Mononuclear cell (primary cell): ENCODE results near the gene MMD. TPM values are rescaled to one million over a fixed set of nuclear protein-coding genes. Genes with fewer than 3 reads are reported as not detected.
"Not testable (repeated sequence)": the region's sequence is repeated elsewhere in the genome, so short reads cannot be mapped to it uniquely, and the experiment has no call there.

ENCODE experiments used
- H3K27me3 ChIP-seq: 2 replicates; pipeline ENCODE4 v1.6.0; 2011; ENCODE audit warnings: low read length, control low read depth; ENCODE audit not compliant: insufficient read depth
- H3K4me1 ChIP-seq: 2 replicates; pipeline ENCODE4 v1.5.1; 2011; ENCODE audit warnings: mild to moderate bottlenecking, low read length, control low read depth; ENCODE audit not compliant: insufficient read depth
- H3K4me3 ChIP-seq: 2 replicates; pipeline ENCODE4 v1.5.1; 2011; ENCODE audit warnings: mild to moderate bottlenecking, low read length, moderate library complexity
- H3K9me3 ChIP-seq: 2 replicates; pipeline ENCODE4 v1.5.1; 2011; ENCODE audit warnings: low read depth, mild to moderate bottlenecking, control low read depth, low read length
- total RNA-seq: library from RNA; depleted of rRNA; stranded (reverse); fragments of >200 nt; gene quantifications from one replicate; pipeline ENCODE4 v1.2.3, GENCODE V29; 2012

Gene MMD
- total RNA-seq, 1 donor: 82.8 TPM

DNA sequence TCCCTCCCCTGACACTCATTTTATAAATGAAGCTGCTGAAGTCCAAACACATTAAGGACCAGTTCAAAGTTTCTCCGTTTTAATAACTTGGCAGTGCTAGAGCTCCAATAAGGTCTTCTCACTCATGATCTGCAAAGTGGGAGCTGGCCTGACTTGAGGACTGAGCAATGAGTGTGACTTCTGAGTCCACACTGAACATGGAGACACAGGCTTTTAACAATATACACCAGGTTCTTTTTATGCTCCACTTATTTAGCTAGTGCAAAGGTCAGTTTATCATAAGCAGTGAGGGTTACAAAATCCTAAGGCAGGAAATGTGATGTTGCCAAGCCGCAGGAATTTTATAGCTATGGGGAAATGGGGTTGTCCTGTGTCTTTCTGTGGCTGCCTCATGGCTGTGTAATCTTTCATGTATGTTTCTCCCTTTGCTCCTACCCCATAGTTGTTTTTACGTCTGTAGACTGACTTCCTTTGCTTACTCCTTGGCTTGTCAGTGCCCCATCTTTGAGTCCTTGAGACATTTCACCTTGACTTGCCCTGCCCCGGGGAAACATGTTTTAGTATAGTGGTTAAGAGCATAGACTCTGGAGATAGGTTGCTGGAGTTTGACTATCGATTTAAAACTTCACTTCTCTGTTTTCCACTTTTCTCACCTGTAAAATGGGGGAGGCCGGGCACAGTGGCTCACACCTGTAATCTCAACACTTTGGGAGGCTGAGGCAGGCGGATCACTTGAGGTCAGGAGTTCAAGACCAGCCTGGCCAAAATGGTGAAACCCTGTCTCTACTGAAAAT lies 12.2 kb upstream of the MMD start:
- Histone ChIP-seq H3K9me3 (no peaks in the 10 kb centered on the region), H3K4me3 (no peak overlapping the region), H3K27me3 (no peaks in the 10 kb centered on the region), H3K4me1 (peaks cover 15% of the 10 kb centered on the region)

DNA sequence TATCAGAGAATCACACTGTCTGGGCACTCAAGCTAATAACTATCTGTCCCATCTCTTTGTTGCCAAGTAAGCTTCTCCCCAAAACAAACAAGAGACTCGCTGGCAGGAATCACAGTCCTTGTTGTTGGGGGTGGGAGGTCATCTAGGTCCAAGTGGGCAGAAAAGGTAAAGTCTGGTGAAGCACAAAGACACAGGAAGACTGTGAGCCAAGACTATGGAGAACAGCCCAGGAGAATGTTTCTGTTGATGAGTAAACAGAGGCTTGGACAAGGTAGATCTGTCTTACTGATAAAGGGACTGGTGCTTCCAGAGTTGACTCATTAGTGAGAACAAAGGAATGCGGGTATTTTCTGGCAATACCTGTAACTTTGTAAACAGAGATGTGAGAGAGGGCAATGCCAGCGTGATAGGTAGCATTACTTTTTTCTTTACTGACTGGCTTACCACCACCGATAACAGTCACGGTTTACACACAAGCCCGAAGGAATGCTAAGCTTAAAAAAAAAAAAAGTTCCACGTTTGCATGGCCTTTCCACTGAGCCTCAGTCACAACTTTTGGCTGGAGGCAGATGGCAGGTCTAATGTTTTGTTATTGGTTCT lies 11.5 kb upstream of the MMD start:
- H3K27me3 ChIP-seq: no peaks in the 10 kb centered on the region
- H3K4me1 ChIP-seq: peaks cover 15% of the 10 kb centered on the region
- no peak overlapping the region for H3K4me3 ChIP-seq
- H3K9me3 ChIP-seq: no peaks in the 10 kb centered on the region

DNA sequence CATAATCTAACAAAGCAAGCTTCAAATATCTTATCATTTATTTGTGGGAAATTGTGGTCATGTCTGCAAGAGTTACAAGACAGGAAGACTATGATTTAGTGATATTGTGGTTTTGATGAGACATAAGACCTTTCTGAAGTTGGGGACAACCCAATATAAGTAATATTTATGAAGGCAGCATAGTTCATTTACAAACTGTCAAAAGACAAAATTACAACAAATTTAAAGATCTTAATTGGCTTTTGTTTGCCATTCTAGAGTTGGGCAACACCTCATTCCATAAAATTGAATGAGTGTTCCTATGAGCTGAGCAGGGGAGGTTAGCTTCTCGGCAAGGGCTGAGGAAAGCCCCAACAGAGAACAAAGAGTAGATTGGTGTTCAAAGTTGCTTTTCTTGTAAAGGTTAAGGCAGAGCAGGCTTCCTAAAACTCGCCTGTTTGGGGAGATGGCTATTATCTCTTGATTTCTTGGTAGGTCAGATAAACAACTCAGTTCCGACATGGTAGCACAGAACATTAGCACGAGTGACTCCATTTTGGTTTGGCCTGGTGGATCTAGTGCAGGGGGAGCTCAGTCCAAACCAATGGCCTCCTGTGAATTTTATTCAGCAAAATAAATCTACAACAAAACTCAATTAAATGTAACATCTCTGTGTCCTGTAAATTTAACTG lies 10.9 kb upstream of the MMD start:
- Histone ChIP-seq H3K4me1 (peaks cover 12% of the 10 kb centered on the region), H3K4me3 (no peak overlapping the region), H3K9me3 (no peaks in the 10 kb centered on the region), H3K27me3 (no peaks in the 10 kb centered on the region)

DNA sequence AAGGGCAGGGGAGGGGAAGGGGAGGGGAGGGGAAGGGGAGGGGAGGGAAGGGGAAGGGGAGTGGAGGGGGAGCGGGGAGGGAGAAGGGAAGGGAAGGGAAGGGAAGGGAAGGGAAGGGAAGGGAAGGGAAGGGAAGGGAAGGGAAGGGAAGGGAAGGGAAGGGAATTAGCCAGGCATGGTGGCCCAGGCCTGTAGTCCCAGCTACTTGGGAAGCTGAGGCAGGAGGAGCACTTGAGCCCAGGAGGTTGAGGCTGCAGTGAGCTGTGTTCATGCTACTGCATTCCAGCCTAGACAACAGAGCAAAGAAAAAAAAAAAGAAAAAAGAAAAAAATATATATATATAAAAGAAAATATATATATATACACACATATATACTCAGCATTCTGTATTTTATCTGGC lies 10.3 kb upstream of the MMD start:
- H3K9me3 ChIP-seq, H3K4me1 ChIP-seq, H3K27me3 ChIP-seq, H3K4me3 ChIP-seq: not testable (repeated sequence)

DNA sequence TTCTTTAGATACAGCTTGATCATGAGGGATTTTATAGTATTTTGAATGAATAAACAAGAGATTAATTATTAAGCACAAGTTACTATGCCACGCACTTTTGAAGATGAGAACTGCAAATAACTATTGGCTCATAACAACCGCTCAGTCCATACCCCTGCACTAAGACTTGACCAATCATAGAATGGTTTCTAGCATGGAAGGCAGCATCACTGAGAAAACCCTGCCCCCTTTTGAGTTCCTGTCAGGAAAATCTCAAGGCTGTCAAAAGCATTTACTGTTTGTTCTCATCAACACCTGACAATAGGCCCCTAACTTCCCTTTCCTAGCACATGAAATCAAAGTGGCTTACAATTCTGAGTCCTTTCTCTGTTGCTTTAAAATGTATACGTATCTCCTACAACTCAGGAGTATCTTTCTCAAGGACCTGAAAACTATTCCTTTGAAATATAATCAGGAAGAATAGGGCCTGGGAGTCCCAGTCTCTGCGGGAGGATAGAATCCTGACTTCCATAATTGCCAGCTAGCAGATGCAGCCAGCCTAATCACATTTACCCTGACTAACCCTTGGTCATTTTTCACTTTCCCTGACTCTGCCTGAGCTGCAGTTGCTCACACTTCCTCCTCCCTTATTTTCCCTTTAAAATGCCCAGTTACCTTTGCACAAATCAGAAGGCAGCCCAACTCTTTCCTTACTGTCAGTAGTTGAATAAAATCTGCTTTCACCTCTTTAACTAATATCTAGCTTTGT lies 9.1 kb upstream of the MMD start:
- no peak overlapping the region for H3K4me3 ChIP-seq
- H3K27me3 ChIP-seq: peaks cover 2% of the 10 kb centered on the region
- peaks cover 4% of the 10 kb centered on the region for H3K4me1 ChIP-seq
- no peaks in the 10 kb centered on the region for H3K9me3 ChIP-seq

DNA sequence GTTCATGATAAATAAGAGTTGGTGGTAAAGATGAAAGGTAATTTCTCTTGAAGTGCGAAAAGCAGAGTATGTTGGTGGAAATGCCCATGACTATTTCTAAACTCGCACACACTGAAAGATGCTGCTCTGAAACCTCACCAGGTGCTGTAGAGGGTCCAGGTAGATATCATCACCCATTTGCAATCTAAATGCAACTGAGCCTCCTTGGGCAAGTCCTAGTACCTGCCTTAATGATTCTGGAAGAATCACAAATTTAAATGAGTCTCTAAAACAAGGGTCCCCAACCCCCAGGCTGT lies 5.9 kb upstream of the MMD start:
- Histone ChIP-seq H3K9me3 (no peaks in the 10 kb centered on the region), H3K27me3 (peaks cover 24% of the 10 kb centered on the region), H3K4me1 (peaks cover 4% of the 10 kb centered on the region)

DNA sequence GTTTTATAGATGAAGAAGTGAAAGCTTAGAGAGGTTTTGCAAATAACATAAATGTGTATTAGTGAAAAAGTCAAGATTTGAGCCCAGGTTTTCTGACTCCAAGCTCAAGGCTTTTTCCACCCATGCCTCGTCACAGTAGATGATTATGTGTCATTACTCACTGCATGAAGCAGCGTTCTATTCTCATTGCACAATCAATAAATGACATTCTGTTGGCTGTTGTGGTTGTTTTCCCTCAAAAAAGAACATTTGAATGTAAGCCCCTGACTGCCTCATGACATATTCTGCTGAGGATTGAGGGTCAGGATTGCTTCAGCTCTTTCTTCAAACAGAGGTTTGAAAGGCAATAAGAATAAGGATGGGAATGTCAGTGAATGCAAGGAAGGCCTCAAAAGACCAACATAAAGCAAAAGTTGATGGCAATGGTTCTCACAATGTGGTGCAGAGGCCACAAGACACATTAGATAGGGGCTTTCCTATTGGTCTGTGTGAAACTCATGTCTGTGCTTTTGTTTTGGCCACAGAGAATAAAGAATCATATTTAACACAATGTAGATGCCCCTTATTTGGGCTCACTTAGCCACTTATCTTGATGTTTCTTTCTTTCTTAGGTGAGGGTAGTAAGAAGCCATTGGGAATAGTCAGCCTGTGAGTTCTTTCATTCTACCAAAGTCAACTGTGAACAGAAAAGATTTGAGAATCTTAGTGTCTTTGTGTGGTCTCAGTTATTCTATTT lies 5.4 kb upstream of the MMD start:
- H3K4me1 ChIP-seq: peaks cover 9% of the 10 kb centered on the region
- no peak overlapping the region for H3K4me3 ChIP-seq
- H3K27me3 ChIP-seq: peaks cover 24% of the 10 kb centered on the region
- no peaks in the 10 kb centered on the region for H3K9me3 ChIP-seq

More for the DNA sequence above, 5.9 kb upstream of the MMD start:
- no peak overlapping the region for H3K4me3 ChIP-seq

DNA sequence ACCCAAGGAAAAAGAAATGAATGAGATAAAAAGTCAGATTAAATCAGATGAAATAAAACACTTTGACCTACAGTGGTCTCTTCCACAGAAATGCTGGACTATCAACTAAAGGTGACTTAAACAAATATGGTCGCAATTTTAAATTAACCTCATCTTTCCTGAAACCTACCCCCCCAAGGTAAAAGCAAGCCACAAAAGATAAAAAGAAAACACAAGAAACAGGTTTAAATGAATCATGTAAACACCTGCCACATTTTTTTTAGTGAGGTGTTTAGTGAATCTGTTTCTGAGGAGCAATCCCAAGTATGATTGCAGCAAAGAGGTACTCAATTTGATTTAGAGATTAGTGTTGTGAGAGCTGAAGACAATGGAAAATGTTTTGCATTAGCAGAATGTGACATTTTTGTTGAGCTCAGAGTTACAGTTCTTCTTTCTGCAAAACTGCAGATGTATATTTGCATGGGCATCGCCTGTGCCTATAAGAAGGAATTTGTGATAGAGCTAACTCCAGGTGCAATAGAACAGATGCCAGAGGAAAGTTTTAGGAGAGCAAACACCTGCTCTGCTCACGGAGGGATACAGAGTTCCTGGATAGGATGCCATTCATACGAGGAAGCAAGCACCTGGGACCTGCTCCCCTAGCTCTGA lies 3.4 kb upstream of the MMD start:
- peaks cover 24% of the 10 kb centered on the region for H3K27me3 ChIP-seq
- no peak overlapping the region for H3K4me3 ChIP-seq
- peaks cover 23% of the 10 kb centered on the region for H3K4me1 ChIP-seq
- no peaks in the 10 kb centered on the region for H3K9me3 ChIP-seq

DNA sequence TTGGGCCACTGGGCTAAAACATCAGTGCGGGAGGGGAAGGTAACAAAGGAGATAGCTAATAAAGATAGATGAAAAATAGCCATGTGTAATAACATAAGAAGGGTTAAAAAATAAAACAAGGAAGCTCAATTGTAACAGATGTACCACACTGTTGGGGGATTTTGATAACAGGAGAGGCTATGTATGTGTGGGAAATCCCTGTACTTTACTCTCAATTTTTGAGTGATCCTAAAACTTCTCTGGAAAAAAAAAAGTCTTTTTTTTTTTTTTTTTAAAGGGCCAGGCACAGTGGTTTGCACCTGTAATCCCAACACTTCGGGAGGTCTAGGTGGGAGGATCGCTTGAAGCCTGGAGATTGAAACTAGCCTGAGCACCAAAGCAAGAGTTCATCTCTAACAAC lies 1.9 kb upstream of the MMD start:
- peaks cover 36% of the 10 kb centered on the region for H3K4me1 ChIP-seq
- H3K9me3 ChIP-seq: no peaks in the 10 kb centered on the region
- H3K27me3 ChIP-seq: peaks cover 24% of the 10 kb centered on the region
- H3K4me3 ChIP-seq: no peak overlapping the region

DNA sequence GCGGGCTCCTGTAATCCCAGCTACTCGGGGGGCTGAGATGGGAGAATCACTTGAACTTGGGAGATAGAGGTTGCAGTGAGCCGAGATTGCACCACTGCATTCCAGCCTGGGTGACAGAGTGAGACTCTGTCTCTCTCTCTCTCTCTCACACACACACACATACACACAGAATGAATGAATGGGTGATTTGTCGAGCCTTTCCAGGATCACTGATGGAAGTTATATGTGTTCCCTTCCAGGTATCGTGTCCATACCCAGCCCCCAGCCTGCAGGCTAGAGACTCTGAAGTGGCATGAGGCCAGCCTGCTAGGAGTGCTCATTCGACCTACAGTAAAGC lies 1.2 kb upstream of the MMD start:
- peaks cover 36% of the 10 kb centered on the region for H3K4me1 ChIP-seq
- H3K27me3 ChIP-seq: peaks cover 24% of the 10 kb centered on the region
- not testable (repeated sequence) for H3K9me3 ChIP-seq, H3K4me3 ChIP-seq

DNA sequence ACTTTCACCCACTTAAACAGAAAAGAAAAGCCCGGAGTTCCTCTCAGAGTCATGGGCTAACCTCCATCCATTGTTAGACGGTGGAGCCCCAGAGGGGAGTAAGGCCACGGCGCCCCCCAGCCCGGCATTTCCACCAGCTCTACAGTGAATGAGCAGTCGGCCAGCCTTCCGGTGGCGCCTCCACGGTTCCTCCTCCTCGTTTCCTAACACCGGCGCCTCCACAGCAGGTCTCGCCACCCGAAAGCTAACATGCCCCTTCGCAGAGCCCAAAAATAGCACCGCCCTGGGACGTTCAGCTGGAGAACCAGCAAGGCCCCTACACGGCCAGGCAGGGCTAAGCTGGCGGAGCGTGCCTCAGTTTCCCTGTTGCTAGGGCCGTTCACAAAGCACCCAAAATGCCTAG lies 858 bp downstream of the MMD start:
- peak overlapping the region; percentile 84 for H3K4me3 ChIP-seq
- peaks cover 40% of the 10 kb centered on the region for H3K4me1 ChIP-seq
- H3K27me3 ChIP-seq: peaks cover 23% of the 10 kb centered on the region
- no peaks in the 10 kb centered on the region for H3K9me3 ChIP-seq

DNA sequence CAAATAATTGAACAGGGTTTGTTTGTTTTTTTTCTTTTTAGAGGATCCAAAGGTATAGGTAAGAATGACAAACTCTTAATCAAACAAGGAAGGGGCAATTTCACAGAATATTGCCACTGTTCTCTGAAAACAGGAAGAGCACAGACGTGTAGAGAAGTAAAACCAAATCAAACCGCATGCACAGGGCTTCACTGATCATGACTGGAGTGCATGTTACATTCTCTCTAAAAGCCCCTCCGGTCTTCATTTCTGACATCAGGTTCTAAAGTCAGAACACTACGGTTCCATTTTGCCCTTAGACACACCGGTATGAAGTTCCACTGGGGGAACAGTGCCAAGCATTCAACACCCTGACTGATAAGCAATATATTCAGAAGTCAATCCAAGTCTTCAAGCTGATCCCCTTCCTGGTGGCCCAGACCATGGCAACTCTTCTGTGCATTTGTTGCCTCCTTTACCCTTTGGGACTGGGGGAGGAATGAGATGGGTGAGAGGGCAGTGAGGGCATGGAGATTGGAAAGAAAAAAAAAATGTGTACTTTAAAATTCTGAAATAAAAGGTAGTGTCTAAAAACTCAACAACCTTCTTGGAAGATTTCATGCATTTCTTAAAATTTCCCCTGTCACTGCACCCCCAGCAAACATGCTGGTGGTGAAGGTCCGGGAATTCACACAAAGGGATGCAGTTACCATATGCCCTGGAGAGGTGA lies 1.4 kb downstream of the MMD start:
- Histone ChIP-seq H3K4me3 (peak overlapping the region; percentile 84), H3K4me1 (peaks cover 40% of the 10 kb centered on the region), H3K9me3 (no peaks in the 10 kb centered on the region), H3K27me3 (peaks cover 17% of the 10 kb centered on the region)

DNA sequence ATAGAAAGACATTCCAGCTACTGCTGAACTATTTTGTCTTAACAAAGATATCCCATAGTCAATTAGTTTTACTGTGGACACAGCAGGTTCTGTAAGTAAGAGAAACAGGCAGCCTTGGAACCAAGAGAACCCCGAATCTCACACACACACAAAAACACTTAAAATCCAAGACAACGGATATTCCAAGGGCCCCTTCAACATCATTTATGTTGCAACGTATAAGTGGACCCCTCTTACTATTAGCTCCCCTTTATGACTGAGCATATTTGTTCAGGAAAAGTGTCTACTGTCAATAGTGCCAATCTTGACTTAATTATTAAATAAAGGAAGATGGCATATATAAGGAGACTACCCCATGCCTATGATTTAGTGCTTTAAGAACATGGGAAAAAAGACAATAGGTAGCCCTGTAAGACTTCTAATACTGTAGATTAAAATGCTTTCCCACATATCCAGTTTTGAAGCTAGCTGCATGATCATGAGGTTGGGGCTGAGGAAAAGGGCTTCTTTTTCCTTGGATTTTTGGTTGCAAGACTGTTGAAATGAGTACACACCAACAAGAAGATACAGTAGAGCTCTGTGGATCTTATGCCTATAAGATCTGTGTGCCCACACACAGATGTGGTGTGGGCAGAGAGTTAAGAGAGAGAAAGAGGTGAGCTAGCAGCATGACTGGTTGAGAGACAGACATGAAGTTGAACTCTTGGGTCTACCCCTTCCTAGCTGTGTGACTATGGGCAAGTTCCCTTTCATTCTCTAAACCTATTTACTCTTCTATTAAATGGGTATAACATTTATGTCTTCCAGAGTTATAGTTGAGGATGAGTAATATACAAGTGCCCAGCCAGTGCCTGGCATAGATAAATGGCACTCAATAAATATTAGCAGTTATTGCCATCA lies 3.0 kb downstream of the MMD start:
- no peaks in the 10 kb centered on the region for H3K9me3 ChIP-seq

More for the DNA sequence above, 3.0 kb downstream of the MMD start:
- peaks cover 8% of the 10 kb centered on the region for H3K27me3 ChIP-seq
- no peak overlapping the region for H3K4me3 ChIP-seq
- H3K4me1 ChIP-seq: peaks cover 40% of the 10 kb centered on the region
